Measurements from ENCODE around the gene ANKRD10. TPM values are rescaled to one million over a fixed set of nuclear protein-coding genes. Genes with fewer than 3 reads are reported as not detected.

The ANKRD10 gene
- total and polyA plus RNA-seq, 2 of the 8 experiments (the other 6 are each of a cell fraction or from before 2014, with no cell fraction given), result 146 to 218 TPM

DNA sequence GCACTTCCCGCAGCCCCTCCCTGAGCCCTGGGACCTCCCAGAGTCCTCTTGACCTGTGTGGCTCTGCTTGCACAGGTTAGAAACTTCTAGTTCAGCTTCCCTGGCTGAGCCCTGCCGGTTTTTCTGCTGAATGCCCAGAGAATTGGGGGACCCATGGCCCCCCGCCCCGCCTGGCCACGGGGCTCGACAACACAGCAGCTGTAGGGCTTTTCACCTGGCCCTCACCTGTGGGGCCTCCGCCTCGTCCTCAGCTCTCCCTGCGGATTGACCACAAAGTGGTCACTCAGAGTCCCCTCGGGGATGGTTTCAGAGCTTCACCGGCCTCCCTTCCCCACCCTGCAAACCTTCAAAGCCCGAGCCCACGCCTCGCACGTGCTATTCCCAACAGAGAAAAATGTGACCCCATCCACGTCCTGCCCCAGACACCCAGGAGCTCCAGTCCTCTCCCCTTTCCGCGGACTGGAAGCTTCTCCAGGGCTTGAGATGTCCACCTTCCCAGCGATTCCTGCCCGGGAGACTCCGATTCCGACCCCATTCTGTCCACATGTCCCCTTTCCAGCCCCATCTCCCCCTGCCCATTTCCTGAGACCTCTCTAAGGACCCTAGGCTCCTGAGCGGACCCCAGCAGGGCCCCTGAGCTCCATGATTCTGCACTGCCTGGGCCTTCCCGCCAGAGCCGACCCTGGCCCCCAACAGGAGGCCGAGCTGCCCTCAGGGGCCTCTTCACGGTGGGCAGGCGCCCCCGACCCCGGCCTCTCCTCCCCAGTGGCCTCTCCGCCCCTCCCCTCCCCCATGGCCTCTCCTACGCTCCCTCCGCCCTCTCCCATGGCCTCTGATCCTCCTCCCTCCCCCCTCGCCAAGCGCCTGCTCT lies 41.9 kb downstream of the ANKRD10 start:
- Histone ChIP-seq H3K4me3 (ENCODE audit: extremely low read depth in 1 of 4, insufficient read depth in 2 of 4, low read depth in 3 of 4, low read length in 4 of 4) (no peak overlapping the region), H2AFZ (ENCODE audit: low read length) (no peak overlapping the region), H4K8ac (ENCODE audit: extremely low read depth, insufficient read depth, low read length) (no peak overlapping the region), H3K9ac (replicated peaks in 1 of 4; ENCODE audit: extremely low read depth in 1 of 4, low read depth in 3 of 4, low read length in 3 of 4) (no peak overlapping the region), H4K20me1 (replicated peaks in 1 of 2; ENCODE audit: control insufficient read depth in 1 of 2, insufficient read depth in 2 of 2, low read length in 2 of 2) (peaks cover 0 to 4% of the 10 kb centered on the region in 2 experiments), H3K36me3 (ENCODE audit: control insufficient read depth in 2 of 4, insufficient read depth in 4 of 4, low read length in 3 of 4) (no peaks in the 10 kb centered on the region), H3K27me3 (replicated peaks in 1 of 4; ENCODE audit: control insufficient read depth in 3 of 4, extremely low read depth in 1 of 4, insufficient read depth in 3 of 4, low read length in 3 of 4) (0 out of 7 replicates have a peak, but pooled peaks cover 0 to 5% (median under 1%) of the 10 kb centered on the region in 4 experiments), H3K56ac (replicated peaks; ENCODE audit: insufficient read length, low read depth, low read length) (no peak overlapping the region), H2AK5ac (ENCODE audit: low read depth, low read length) (peak overlapping the region; percentile 92; the same call in 1 of the 2 replicates), H4K5ac (ENCODE audit: insufficient read length, low read depth, low read length) (no peak overlapping the region), H3K79me2 (ENCODE audit: control insufficient read depth in 1 of 2, insufficient read depth in 2 of 2, low read length in 2 of 2) (peaks cover 0 to 6% of the 10 kb centered on the region in 2 experiments; a peak in 1 of 4 replicates), H4K91ac (replicated peaks; ENCODE audit: insufficient read length, low read length) (peak overlapping the region; percentile 87), H3K27ac (ENCODE audit: low read depth, low read length) (no peak overlapping the region), H2BK20ac (ENCODE audit: low read length) (no peak overlapping the region), H2BK15ac (ENCODE audit: low read length) (no peak overlapping the region), H2BK12ac (ENCODE audit: low read depth, low read length) (0 out of 2 replicates have a peak overlapping the region, but pooled peaks have one; percentile 97), H3K4ac (replicated peaks; ENCODE audit: insufficient read length, low read depth, low read length) (no peak overlapping the region), H3K23me2 (ENCODE audit: low read depth, low read length) (peaks cover 10% of the 10 kb centered on the region), H3K79me1 (ENCODE audit: low read depth, low read length) (no peaks in the 10 kb centered on the region; the same call in 1 of the 2 replicates), H3K23ac (ENCODE audit: insufficient read length) (no peak overlapping the region), H3K9me3 (ENCODE audit: insufficient read depth in 2 of 2, low read depth in 1 of 2, low read length in 1 of 2) (peaks cover 0 to 5% of the 10 kb centered on the region in 2 experiments; a peak in 1 of 4 replicates), H2BK120ac (replicated peaks; ENCODE audit: low read depth, low read length) (no peak overlapping the region), H2BK5ac (ENCODE audit: low read depth, low read length) (peak overlapping the region; percentile 86; the same call in 1 of the 2 replicates), H3K4me1 (replicated peaks in 1 of 4; ENCODE audit: control insufficient read depth in 3 of 4, insufficient read depth in 4 of 4, low read length in 3 of 4) (peaks cover 0 to 24% (median 11%) of the 10 kb centered on the region in 4 experiments; a peak in 5 of 7 replicates), H3K4me2 (ENCODE audit: insufficient read depth in 1 of 2, low read depth in 2 of 2, low read length in 2 of 2) (no peak overlapping the region; a peak in 1 of 4 replicates), H3K14ac (ENCODE audit: insufficient read length) (no peak overlapping the region), H3K18ac (ENCODE audit: extremely low read depth, low read length) (no peak overlapping the region)
- DNase-seq (ENCODE audit: low read depth in 1 of 2, low spot score in 2 of 2), result no peak
- no peak for TF ChIP-seq PHF8 (conservative IDR thresholded peaks at IDR 0.05; ENCODE audit: low read depth, low read length)
- no peak for TF ChIP-seq SIRT6 (IDR thresholded peaks at IDR 0.05; ENCODE audit: low read length)
- no peak for TF ChIP-seq SP2 (IDR thresholded peaks at IDR 0.05; ENCODE audit: low read length)
- no peak for TF ChIP-seq EP300 (IDR thresholded peaks at IDR 0.05; ENCODE audit: borderline replicate concordance in 1 of 2, low read depth in 2 of 2, low read length in 2 of 2)
- TF ChIP-seq RFX5 (IDR thresholded peaks at IDR 0.05; ENCODE audit: borderline replicate concordance, low read depth, low read length), result no peak
- CTCF ChIA-PET (ENCODE audit: partially characterized antibody), result interaction anchor here (1.2 to 1.6 kb wide), 3 partner anchors 42 to 71 kb away, joined by 3 to 6 read pairs (median 4); partner anchors contain the start of gene ANKRD10
- no peak for FAIRE-seq
- POLR2A ChIA-PET (ENCODE audit: partially characterized antibody), result interaction anchor here (0.7 to 1.7 kb wide), 5 partner anchors 10 to 158 kb away, joined by 3 to 6 read pairs (median 3); no protein-coding TSS in a partner anchor
- WGBS, 2 experiments (ENCODE audit: extremely low coverage in 1 of 2, insufficient coverage in 1 of 2, insufficient read length in 1 of 2, insufficient replicate concordance in 2 of 2, low coverage in 1 of 2, low lambda C conversion rate in 2 of 2, missing lambda C conversion rate in 1 of 2), result 87% methylated on average over 28 of the region's 35 CpGs; no CpG with 5 or more reads in 1 of the 2 experiments

Measured in H1 (cell line).